EL (cell line): ENCODE data around the gene ALB.

Experiments
- DNase-seq: peaks from one replicate; pipeline ENCODE4 v3.0.0-alpha.2; 2016

The ALB gene

GRCh38 chr4:73452953-73453700 is 49.0 kb downstream of the ALB start:
- DNase-seq = no peak

- DNase-seq = no peak
Measured at GRCh38 chr4:73453701-73454005, 49.6 kb downstream of the ALB start.

- DNase-seq = no peak
Measured at GRCh38 chr4:73454920-73455319, 50.8 kb downstream of the ALB start.

- no peak for DNase-seq
Measured at GRCh38 chr4:73456177-73457022, 52.3 kb downstream of the ALB start.

- no peak for DNase-seq
Measured at GRCh38 chr4:73458184-73459047, 54.3 kb downstream of the ALB start.

- no peak for DNase-seq
Measured at GRCh38 chr4:73459048-73459421, 54.9 kb downstream of the ALB start.

GRCh38 chr4:73460913-73461522 is 56.9 kb downstream of the ALB start:
- no peak for DNase-seq

GRCh38 chr4:73468170-73468569 is 64.1 kb downstream of the ALB start:
- no peak for DNase-seq

- DNase-seq = no peak
Measured at GRCh38 chr4:73470728-73471127, 66.6 kb downstream of the ALB start.
